Stimulated activated naive B cell treated with anti-CD40 and anti-IgM and Interleukin-4, amounts not matched to agents 10 μg/mL and 1 μg/mL and 100 μg/mL, for 72 hours (primary cell): ENCODE data around the gene CCDC192.

Experiments
- ATAC-seq, 2 donors: fragments of 150-1000 bp; cut with Tn5 transposase; replicated peaks; 2 replicates each; pipeline ENCODE4 v1.10.0; 2021; ENCODE audit warnings: moderate library complexity in 1 of 2
- DNase-seq: peaks from one replicate; pipeline ENCODE4 v3.0.0; 2021
- H3K27ac Mint-ChIP-seq: one replicate; pipeline ENCODE4 v1.8.0; 2022; ENCODE audit warnings: mild to moderate bottlenecking, mixed read lengths
- H3K27me3 Mint-ChIP-seq, 2 donors: one replicate each; pipeline ENCODE4 v1.8.0; 2022; ENCODE audit warnings: mixed read lengths in 2 of 2
- H3K36me3 Mint-ChIP-seq, 2 donors: one replicate each; pipeline ENCODE4 v1.8.0; 2022; ENCODE audit warnings: mixed read lengths in 2 of 2, mild to moderate bottlenecking in 1 of 2
- H3K4me1 Mint-ChIP-seq, 2 donors: one replicate each; pipeline ENCODE4 v1.8.0; 2022; ENCODE audit warnings: mixed read lengths in 2 of 2, mild to moderate bottlenecking in 1 of 2
- H3K4me3 Mint-ChIP-seq, 2 donors: one replicate each; pipeline ENCODE4 v1.8.0; 2022; ENCODE audit warnings: mild to moderate bottlenecking in 2 of 2, mixed read lengths in 2 of 2, moderate library complexity in 1 of 2
- H3K9me3 Mint-ChIP-seq, 2 donors: one replicate each; pipeline ENCODE4 v1.8.0; 2022; ENCODE audit warnings: mixed read lengths in 2 of 2, mild to moderate bottlenecking in 1 of 2

CCDC192 gene

GRCh38 chr5:127821896-127822295 lies 118.7 kb downstream of the CCDC192 start:
- H3K36me3 Mint-ChIP-seq, result no peaks in the 10 kb centered on the region
- H3K27me3 Mint-ChIP-seq, result peaks cover 0 to 8% of the 10 kb centered on the region in 2 donors
- H3K4me1 Mint-ChIP-seq, result no peaks in the 10 kb centered on the region
- no peak for DNase-seq
- no peak overlapping the region for H3K4me3 Mint-ChIP-seq
- H3K27ac Mint-ChIP-seq, result no peak overlapping the region
- no peak for ATAC-seq
- H3K9me3 Mint-ChIP-seq, result no peaks in the 10 kb centered on the region

GRCh38 chr5:127824126-127824525 lies 120.9 kb downstream of the CCDC192 start:
- no peak overlapping the region for H3K4me3 Mint-ChIP-seq

GRCh38 chr5:127826011-127826410 lies 122.8 kb downstream of the CCDC192 start:
- no peak overlapping the region for H3K4me3 Mint-ChIP-seq
- ATAC-seq (no peak), DNase-seq (no peak)
- no peaks in the 10 kb centered on the region for H3K36me3 Mint-ChIP-seq
- H3K27me3 Mint-ChIP-seq, result peaks cover 0 to 9% of the 10 kb centered on the region in 2 donors
- no peaks in the 10 kb centered on the region for H3K9me3 Mint-ChIP-seq
- H3K4me1 Mint-ChIP-seq, result no peaks in the 10 kb centered on the region
- no peak overlapping the region for H3K27ac Mint-ChIP-seq

More at GRCh38 chr5:127824126-127824525, 120.9 kb downstream of the CCDC192 start:
- DNase-seq (no peak), ATAC-seq (no peak)
- Mint-ChIP-seq H3K36me3 (no peaks in the 10 kb centered on the region), H3K4me1 (no peaks in the 10 kb centered on the region), H3K9me3 (no peaks in the 10 kb centered on the region), H3K27ac (no peak overlapping the region), H3K27me3 (peaks cover 0 to 13% of the 10 kb centered on the region in 2 donors)

GRCh38 chr5:127827451-127827850 lies 124.3 kb downstream of the CCDC192 start:
- Mint-ChIP-seq H3K4me3 (no peak overlapping the region), H3K4me1 (no peaks in the 10 kb centered on the region), H3K27me3 (peaks cover 0 to 9% of the 10 kb centered on the region in 2 donors), H3K27ac (no peak overlapping the region), H3K36me3 (no peaks in the 10 kb centered on the region), H3K9me3 (no peaks in the 10 kb centered on the region)
- DNase-seq (no peak), ATAC-seq (no peak)

- ATAC-seq, result no peak
- H3K4me1 Mint-ChIP-seq, result no peaks in the 10 kb centered on the region
- no peak for DNase-seq
Observed at GRCh38 chr5:127830157-127830556, 127.0 kb downstream of the CCDC192 start.

GRCh38 chr5:127830829-127831598 lies 127.8 kb downstream of the CCDC192 start:
- Mint-ChIP-seq H3K27ac (no peak overlapping the region), H3K4me3 (no peak overlapping the region), H3K9me3 (peaks cover 0 to 2% of the 10 kb centered on the region in 2 donors), H3K27me3 (peaks cover 0 to 9% of the 10 kb centered on the region in 2 donors), H3K4me1 (no peaks in the 10 kb centered on the region), H3K36me3 (no peaks in the 10 kb centered on the region)
- ATAC-seq (no peak), DNase-seq (no peak)

More at GRCh38 chr5:127830157-127830556, 127.0 kb downstream of the CCDC192 start:
- H3K36me3 Mint-ChIP-seq, result no peaks in the 10 kb centered on the region
- H3K27me3 Mint-ChIP-seq, result peaks cover 0 to 9% of the 10 kb centered on the region in 2 donors
- no peaks in the 10 kb centered on the region for H3K9me3 Mint-ChIP-seq
- no peak overlapping the region for H3K27ac Mint-ChIP-seq
- H3K4me3 Mint-ChIP-seq, result no peak overlapping the region

GRCh38 chr5:127832067-127832466 lies 128.9 kb downstream of the CCDC192 start:
- H3K27ac Mint-ChIP-seq, result no peak overlapping the region
- ATAC-seq (no peak), DNase-seq (no peak)
- no peaks in the 10 kb centered on the region for H3K36me3 Mint-ChIP-seq
- H3K9me3 Mint-ChIP-seq, result peaks cover 0 to 2% of the 10 kb centered on the region in 2 donors
- H3K27me3 Mint-ChIP-seq, result peaks cover 0 to 9% of the 10 kb centered on the region in 2 donors
- no peaks in the 10 kb centered on the region for H3K4me1 Mint-ChIP-seq
- no peak overlapping the region for H3K4me3 Mint-ChIP-seq

- no peak overlapping the region for H3K4me3 Mint-ChIP-seq
- no peaks in the 10 kb centered on the region for H3K36me3 Mint-ChIP-seq
- H3K27ac Mint-ChIP-seq, result no peak overlapping the region
- no peaks in the 10 kb centered on the region for H3K27me3 Mint-ChIP-seq
- ATAC-seq (no peak), DNase-seq (no peak)
- H3K4me1 Mint-ChIP-seq, result no peaks in the 10 kb centered on the region
- H3K9me3 Mint-ChIP-seq, result peaks cover 0 to 2% of the 10 kb centered on the region in 2 donors
Observed at GRCh38 chr5:127834094-127834531, 130.9 kb downstream of the CCDC192 start.

GRCh38 chr5:127834554-127834953 lies 131.4 kb downstream of the CCDC192 start:
- Mint-ChIP-seq H3K27me3 (no peaks in the 10 kb centered on the region), H3K4me3 (no peak overlapping the region), H3K4me1 (no peaks in the 10 kb centered on the region), H3K27ac (no peak overlapping the region), H3K36me3 (no peaks in the 10 kb centered on the region), H3K9me3 (peaks cover 0 to 2% of the 10 kb centered on the region in 2 donors)
- DNase-seq (no peak), ATAC-seq (no peak)

- Mint-ChIP-seq H3K27me3 (no peaks in the 10 kb centered on the region), H3K4me3 (no peak overlapping the region), H3K9me3 (peaks cover 0 to 2% of the 10 kb centered on the region in 2 donors), H3K4me1 (peaks cover 4 to 8% of the 10 kb centered on the region in 2 donors), H3K36me3 (no peaks in the 10 kb centered on the region), H3K27ac (no peak overlapping the region)
- DNase-seq, result no peak
- no peak for ATAC-seq
Observed at GRCh38 chr5:127838661-127839060, 135.5 kb downstream of the CCDC192 start.

GRCh38 chr5:127839072-127839471 lies 135.9 kb downstream of the CCDC192 start:
- H3K27me3 Mint-ChIP-seq, result no peaks in the 10 kb centered on the region
- ATAC-seq (no peak), DNase-seq (no peak)
- H3K9me3 Mint-ChIP-seq, result peaks cover 0 to 2% of the 10 kb centered on the region in 2 donors
- peaks cover 4 to 8% of the 10 kb centered on the region in 2 donors for H3K4me1 Mint-ChIP-seq
- no peaks in the 10 kb centered on the region for H3K36me3 Mint-ChIP-seq
- no peak overlapping the region for H3K4me3 Mint-ChIP-seq
- H3K27ac Mint-ChIP-seq, result no peak overlapping the region

- Mint-ChIP-seq H3K27me3 (no peaks in the 10 kb centered on the region), H3K36me3 (no peaks in the 10 kb centered on the region), H3K27ac (no peak overlapping the region), H3K4me1 (peaks cover 4 to 8% of the 10 kb centered on the region in 2 donors), H3K4me3 (no peak overlapping the region), H3K9me3 (peaks cover 0 to 2% of the 10 kb centered on the region in 2 donors)
- ATAC-seq (peak; percentile 53 to 68), DNase-seq (no peak)
Observed at GRCh38 chr5:127839496-127840197, 136.5 kb downstream of the CCDC192 start.

GRCh38 chr5:127840198-127840524 lies 137.0 kb downstream of the CCDC192 start:
- H3K4me3 Mint-ChIP-seq, result no peak overlapping the region
- H3K9me3 Mint-ChIP-seq, result peaks cover 0 to 2% of the 10 kb centered on the region in 2 donors
- ATAC-seq (peak; percentile 63 to 80), DNase-seq (no peak)
- H3K27me3 Mint-ChIP-seq, result no peaks in the 10 kb centered on the region
- no peaks in the 10 kb centered on the region for H3K36me3 Mint-ChIP-seq
- no peak overlapping the region for H3K27ac Mint-ChIP-seq
- H3K4me1 Mint-ChIP-seq, result peaks cover 4 to 8% of the 10 kb centered on the region in 2 donors

GRCh38 chr5:127840809-127841208 lies 137.6 kb downstream of the CCDC192 start:
- Mint-ChIP-seq H3K27me3 (no peaks in the 10 kb centered on the region), H3K4me1 (peaks cover 4 to 8% of the 10 kb centered on the region in 2 donors), H3K9me3 (peaks cover 0 to under 1% of the 10 kb centered on the region in 2 donors), H3K4me3 (no peak overlapping the region), H3K36me3 (no peaks in the 10 kb centered on the region), H3K27ac (no peak overlapping the region)
- DNase-seq (no peak), ATAC-seq (no peak)

- Mint-ChIP-seq H3K36me3 (no peaks in the 10 kb centered on the region), H3K4me3 (no peak overlapping the region), H3K27me3 (no peaks in the 10 kb centered on the region), H3K4me1 (peaks cover 4 to 8% of the 10 kb centered on the region in 2 donors), H3K27ac (no peak overlapping the region), H3K9me3 (no peaks in the 10 kb centered on the region)
- DNase-seq (no peak), ATAC-seq (no peak)
Observed at GRCh38 chr5:127844581-127845021, 141.4 kb downstream of the CCDC192 start.
